ENCODE results near the gene PIK3R6.
"Not testable (repeated sequence)": the region's sequence is repeated elsewhere in the genome, so short reads cannot be mapped to it uniquely, and the experiment has no call there.

The PIK3R6 gene

DNA sequence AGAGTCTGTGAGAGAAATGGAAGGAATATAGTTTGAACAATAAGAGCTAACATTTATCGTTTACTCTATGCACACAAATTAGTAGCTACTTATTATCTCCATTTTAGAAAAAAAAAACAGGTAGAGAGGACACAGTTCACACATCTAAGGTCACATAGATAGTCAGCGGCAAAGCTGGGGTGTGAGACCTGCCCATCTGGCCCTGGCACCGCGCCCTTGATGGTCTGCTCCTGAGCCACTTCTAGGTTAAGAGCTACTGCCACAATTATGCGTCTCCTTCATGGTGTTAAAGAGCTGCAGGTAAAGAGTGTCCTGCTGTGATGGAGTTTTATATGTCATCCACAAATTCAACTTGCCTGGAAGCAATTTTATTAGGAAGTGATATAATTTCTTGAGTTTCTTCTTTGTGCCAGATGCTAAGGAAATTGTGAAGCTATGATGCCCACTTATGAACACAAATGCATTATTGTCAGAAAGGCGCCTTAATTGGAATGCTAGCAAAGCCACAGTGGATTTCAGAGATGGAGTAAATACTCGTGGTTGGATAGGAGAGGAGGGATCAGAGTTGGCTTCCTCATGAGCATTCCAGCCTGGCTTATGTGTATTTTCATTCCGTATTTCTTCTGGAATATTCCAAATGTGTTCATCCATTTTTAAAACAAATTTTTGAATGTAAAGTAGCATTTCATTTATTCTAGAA is 47.0 kb downstream of the PIK3R6 start:
- H3K4me1 ChIP-seq, result no peaks in the 10 kb centered on the region
- no peak overlapping the region for H3K9ac ChIP-seq
- H3K4me2 ChIP-seq, result no peak overlapping the region
- no peak overlapping the region for H3K27ac ChIP-seq
- peaks cover 6% of the 10 kb centered on the region; the same call in 1 of the 2 replicates for H3K36me3 ChIP-seq
- H3K9me3 ChIP-seq, result peaks cover 21% of the 10 kb centered on the region
- H3K27me3 ChIP-seq, result no peaks in the 10 kb centered on the region
- H3K4me3 ChIP-seq, result no peak overlapping the region
- TF ChIP-seq Cebpa-rat (IDR thresholded peaks at IDR 0.05), result no peak
- no peaks in the 10 kb centered on the region for H4K20me1 ChIP-seq

DNA sequence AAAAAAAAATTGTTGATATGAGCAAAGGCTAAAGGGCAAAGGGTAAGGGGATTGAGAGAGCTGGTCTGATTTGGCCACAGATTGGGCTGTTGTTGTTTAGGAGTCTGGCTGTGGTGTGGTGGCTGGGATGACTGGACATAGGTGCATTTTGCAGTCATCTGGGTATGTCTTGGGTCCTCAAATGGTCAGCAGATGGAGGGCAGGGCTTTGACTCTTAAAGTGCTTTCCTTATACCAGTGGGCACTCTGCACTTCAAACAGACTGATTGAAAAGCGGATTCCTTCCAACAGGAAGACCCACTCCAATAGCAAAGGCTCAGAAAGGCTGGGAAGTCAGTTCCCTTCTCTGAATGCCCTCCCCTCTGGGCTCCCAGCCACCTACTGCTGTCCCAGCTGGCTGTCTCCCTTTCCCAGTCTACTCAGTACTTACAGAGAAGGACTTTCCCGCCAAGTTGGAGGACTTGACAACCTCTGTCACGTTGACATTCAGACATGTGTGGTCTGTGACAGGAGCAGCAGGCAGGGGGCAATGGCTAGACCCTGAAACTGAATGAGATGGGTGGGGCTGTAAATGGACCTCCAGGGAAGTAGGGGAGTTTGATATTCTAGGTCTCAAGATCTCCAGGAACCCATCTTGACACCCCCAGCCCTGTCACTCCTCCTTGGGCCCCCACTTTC is 48.7 kb downstream of the PIK3R6 start:
- Histone ChIP-seq H3K9me3 (peaks cover 7% of the 10 kb centered on the region), H3K9ac (no peak overlapping the region), H3K36me3 (no peaks in the 10 kb centered on the region), H3K27ac (no peak overlapping the region), H4K20me1 (no peaks in the 10 kb centered on the region), H3K27me3 (no peaks in the 10 kb centered on the region), H3K4me3 (no peak overlapping the region), H3K4me1 (no peaks in the 10 kb centered on the region), H3K4me2 (no peak overlapping the region)
- no peak for TF ChIP-seq Cebpa-rat (IDR thresholded peaks at IDR 0.05)

DNA sequence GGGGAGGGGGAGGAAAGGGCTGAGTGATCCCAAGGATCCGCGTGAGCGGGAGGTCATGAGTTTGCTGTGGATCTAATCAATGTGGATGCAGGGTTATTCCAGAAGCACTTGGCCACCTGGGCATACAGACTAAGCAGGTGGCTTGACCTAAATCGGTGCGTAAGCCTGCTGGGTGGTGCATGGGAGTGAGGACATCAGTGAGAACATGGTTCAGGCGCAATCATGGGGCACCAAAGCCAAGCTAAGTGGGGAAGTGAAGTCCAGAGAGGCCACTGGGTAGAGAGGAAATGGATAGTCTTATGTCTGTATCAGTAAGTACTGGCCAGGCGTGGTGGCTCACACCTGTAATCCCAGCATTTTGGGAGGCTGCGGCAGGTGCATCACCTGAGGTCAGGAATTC is 49.4 kb downstream of the PIK3R6 start:
- no peak overlapping the region for H3K27ac ChIP-seq
- H4K20me1 ChIP-seq, result no peaks in the 10 kb centered on the region

DNA sequence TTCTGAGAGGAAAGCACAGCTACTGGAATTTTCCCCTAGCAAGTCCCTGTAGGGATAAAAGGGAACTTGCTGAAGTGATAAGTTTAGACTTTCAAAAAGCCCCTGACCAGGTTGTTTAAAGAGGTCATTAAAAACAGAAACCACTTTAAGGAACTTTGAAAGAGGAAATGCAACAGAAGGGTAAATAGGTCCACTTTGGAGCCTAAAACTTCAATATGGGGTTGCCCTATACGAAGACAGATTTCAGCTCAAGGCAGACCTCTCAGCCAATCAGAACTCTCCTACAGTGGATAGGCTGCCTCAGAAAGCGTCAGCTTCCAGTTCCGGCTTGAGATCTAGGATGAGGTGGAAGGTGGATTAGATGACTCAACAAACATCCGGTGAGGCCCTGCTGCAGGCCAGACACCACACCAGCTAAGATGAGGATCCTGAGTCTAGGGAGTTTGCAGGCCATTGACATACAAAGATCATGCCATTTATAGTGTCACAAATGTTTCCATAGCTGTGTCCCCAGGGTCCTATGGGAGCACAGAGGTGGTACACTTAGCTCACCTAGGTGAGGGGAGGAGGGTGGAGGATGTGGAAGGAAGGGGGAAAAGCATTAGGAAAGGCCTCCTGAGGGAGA is 60.4 kb downstream of the PIK3R6 start:
- H3K9ac ChIP-seq, result no peak overlapping the region
- H3K27ac ChIP-seq, result no peak overlapping the region
- H3K36me3 ChIP-seq, result peaks cover 29% of the 10 kb centered on the region
- no peak for TF ChIP-seq Cebpa-rat (IDR thresholded peaks at IDR 0.05)
- no peaks in the 10 kb centered on the region for H4K20me1 ChIP-seq
- no peak overlapping the region for H3K4me3 ChIP-seq
- H3K4me2 ChIP-seq, result peak overlapping the region; percentile 0; the same call in 1 of the 2 replicates
- no peaks in the 10 kb centered on the region for H3K27me3 ChIP-seq
- peaks cover 40% of the 10 kb centered on the region for H3K9me3 ChIP-seq
- peaks cover 7% of the 10 kb centered on the region; the same call in 1 of the 2 replicates for H3K4me1 ChIP-seq

More for the DNA sequence above, 49.4 kb downstream of the PIK3R6 start:
- no peak overlapping the region for H3K4me3 ChIP-seq
- no peaks in the 10 kb centered on the region for H3K27me3 ChIP-seq
- TF ChIP-seq Cebpa-rat (IDR thresholded peaks at IDR 0.05), result no peak
- no peaks in the 10 kb centered on the region for H3K9me3 ChIP-seq
- no peak overlapping the region for H3K4me2 ChIP-seq
- H3K36me3 ChIP-seq, result no peaks in the 10 kb centered on the region
- H3K4me1 ChIP-seq, result no peaks in the 10 kb centered on the region
- H3K9ac ChIP-seq, result no peak overlapping the region

DNA sequence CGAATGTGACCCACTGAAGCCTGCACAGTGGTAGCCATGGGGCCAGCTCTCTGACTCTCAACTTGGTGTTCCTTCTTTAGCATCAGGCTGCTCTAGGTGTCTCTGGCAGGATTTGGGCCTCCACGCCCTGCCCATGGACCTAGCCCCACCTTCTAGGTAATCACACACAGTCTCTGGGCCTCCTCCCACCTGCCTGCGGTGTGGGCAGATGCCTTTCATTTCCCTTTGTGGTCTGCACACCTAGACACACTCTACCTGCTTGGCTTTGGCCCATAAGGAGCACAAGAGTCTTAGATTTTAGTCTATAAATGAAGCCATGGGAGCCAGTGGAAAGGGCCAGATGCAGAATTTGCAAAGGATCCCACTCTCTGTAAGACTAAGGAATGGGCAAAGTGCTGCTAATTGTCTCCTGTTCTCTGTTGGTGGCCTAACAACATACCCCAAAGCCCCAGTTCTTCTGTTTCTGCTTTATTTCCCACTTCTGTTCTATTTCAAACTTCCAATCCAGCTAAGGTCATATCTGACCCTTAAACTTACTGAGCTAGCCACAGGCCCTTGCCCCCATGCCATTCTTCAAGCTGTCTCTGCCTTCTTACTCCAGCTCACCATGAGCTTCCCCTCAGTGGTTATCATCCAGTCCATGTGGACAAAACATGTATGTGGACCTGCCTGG is 61.1 kb downstream of the PIK3R6 start:
- H3K9me3 ChIP-seq, result peaks cover 34% of the 10 kb centered on the region
- no peaks in the 10 kb centered on the region for H4K20me1 ChIP-seq
- H3K4me1 ChIP-seq, result peaks cover 7% of the 10 kb centered on the region; the same call in 1 of the 2 replicates
- H3K9ac ChIP-seq, result no peak overlapping the region
- H3K4me3 ChIP-seq, result no peak overlapping the region
- TF ChIP-seq Cebpa-rat (IDR thresholded peaks at IDR 0.05), result no peak
- H3K36me3 ChIP-seq, result peaks cover 25% of the 10 kb centered on the region
- H3K27me3 ChIP-seq, result no peaks in the 10 kb centered on the region
- no peak overlapping the region for H3K27ac ChIP-seq
- peak overlapping the region; percentile 0; the same call in 1 of the 2 replicates for H3K4me2 ChIP-seq

DNA sequence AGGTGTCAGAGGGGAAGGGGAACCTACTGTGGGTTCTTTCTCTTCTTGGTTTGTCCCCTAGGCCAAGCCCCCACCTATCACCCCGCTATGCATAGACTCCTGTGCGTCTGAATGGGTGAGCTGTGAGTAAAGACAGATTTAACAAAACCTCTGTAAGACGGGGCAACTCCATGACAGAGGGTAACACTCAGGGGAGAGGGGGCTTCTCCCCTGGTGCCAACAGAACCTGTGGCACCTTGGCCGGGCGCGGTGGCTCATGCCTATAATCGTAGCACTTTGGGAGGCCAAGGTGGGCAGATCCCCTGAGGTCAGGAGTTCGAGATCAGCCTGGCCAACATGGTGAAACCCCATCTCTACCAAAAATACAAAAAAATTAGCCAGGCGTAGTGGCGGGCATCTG is 62.1 kb downstream of the PIK3R6 start:
- H3K4me1 ChIP-seq, H4K20me1 ChIP-seq, H3K27ac ChIP-seq, H3K27me3 ChIP-seq, H3K4me2 ChIP-seq, H3K4me3 ChIP-seq, H3K9ac ChIP-seq: not testable (repeated sequence)
- Histone ChIP-seq H3K36me3 (peaks cover 15% of the 10 kb centered on the region), H3K9me3 (peaks cover 24% of the 10 kb centered on the region)

DNA sequence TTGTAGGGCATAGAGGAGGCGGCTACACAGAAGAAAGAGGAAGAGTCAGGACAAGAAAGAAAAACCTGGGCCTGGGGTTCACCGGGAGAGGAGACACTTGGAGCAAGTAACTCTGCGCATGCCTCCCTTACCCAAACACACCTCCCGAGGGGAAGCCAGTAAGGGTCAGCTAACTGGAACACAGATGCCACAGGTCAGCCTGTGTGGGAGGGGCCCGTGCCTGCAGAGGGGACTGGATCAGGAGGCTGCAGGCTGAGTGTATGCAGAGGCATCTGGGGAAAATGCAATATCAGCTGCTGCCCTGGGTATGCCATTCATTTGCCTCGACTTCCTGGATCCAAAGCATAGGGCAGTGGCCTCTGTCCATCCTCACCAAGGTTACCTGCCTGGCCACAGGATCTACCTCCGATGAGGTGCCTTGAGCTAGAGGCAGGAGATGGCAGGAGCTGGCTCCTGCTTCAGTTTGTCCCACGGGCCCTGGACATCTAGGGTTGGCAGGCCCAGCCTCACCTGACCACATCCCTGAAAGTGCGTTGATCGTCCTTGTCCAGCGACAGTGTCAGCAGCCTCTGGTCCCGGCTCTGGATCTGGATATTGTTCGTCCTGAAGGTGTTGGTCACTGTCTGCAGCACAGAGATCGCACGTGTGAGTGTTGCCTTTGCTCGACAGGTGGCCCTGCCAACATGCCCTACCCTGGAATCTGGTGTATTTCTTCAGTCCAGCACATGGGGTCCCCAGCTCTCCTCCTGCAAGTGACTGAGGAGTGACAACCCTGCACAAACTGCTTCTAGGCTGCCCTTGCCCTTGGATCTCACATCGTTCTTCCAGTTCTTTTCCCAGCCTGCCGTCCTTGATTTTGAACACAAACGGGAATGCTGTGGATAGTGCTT is 63.7 kb downstream of the PIK3R6 start:
- no peak overlapping the region for H3K27ac ChIP-seq
- no peak overlapping the region for H3K4me3 ChIP-seq
- H3K4me2 ChIP-seq, result no peak overlapping the region
- H3K27me3 ChIP-seq, result no peaks in the 10 kb centered on the region
- H3K9me3 ChIP-seq, result peaks cover 7% of the 10 kb centered on the region
- H3K4me1 ChIP-seq, result peaks cover 7% of the 10 kb centered on the region; the same call in 1 of the 2 replicates
- no peak overlapping the region for H3K9ac ChIP-seq
- TF ChIP-seq Cebpa-rat (IDR thresholded peaks at IDR 0.05), result no peak
- H3K36me3 ChIP-seq, result peaks cover 3% of the 10 kb centered on the region; the same call in 1 of the 2 replicates
- no peaks in the 10 kb centered on the region for H4K20me1 ChIP-seq

DNA sequence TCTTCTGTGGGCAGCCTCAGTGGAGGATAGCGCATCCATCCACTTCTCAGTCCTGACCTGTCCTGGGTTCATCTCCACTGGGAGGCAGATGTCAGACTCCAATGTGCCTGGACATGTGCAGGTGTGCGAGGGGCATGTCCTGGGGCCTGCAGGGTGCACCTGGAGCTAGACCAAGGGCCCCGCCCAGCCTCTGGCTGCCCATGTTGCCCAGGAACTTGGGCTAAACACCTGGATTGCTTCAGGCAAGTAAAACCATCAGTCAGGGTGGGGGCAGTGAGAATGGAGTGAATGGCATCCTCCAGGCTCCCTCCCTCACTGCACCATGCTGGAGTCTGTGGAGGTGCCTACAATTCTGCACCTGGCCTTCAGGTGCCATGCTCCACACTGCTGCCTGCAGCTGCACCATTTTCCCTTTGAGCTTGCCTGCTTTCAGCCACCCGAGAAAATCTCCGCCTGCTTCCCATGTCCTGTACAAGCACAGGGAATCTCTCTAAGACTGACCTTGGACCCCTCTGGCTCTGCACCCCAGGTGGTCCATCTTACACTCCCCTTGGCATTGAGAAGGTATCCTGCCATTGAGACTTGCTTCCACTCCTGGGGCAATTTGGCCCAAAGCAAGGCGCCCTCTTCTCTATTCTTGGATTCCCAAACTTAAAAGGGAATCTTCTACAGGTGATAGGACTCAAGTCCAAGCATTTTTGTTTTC is 66.2 kb downstream of the PIK3R6 start:
- peaks cover 3% of the 10 kb centered on the region; the same call in 1 of the 2 replicates for H3K36me3 ChIP-seq
- H3K9ac ChIP-seq, result no peak overlapping the region
- no peaks in the 10 kb centered on the region for H3K4me1 ChIP-seq
- H3K4me3 ChIP-seq, result no peak overlapping the region
- no peaks in the 10 kb centered on the region for H3K9me3 ChIP-seq
- no peak for TF ChIP-seq Cebpa-rat (IDR thresholded peaks at IDR 0.05)
- no peak overlapping the region for H3K27ac ChIP-seq
- no peak overlapping the region for H3K4me2 ChIP-seq
- H3K27me3 ChIP-seq, result no peaks in the 10 kb centered on the region
- no peaks in the 10 kb centered on the region for H4K20me1 ChIP-seq
